WTC11 (cell line): Measurements from ENCODE around the gene SLC38A1. TPM values are rescaled to one million over a fixed set of nuclear protein-coding genes. Genes with fewer than 3 reads are reported as not detected.

Source experiments
- ATAC-seq: fragments of 200-7000 bp; cut with Tn5 transposase; 2 replicates; pipeline ENCODE4 v1.10.0; 2021; ENCODE audit warnings: mild to moderate bottlenecking, moderate library complexity
- CTCF ChIA-PET: fragments of 300-600 bp; sonication (Branson Sonifier 250); formaldehyde crosslinking; loops from one replicate; lab custom pipeline; 2021; ENCODE audit warnings: antibody characterized with exemption; lab: Charles Lee
- POLR2A ChIA-PET: fragments of 350-600 bp; sonication (Branson Sonifier 250); formaldehyde crosslinking; loops from one replicate; lab custom pipeline; 2021; ENCODE audit warnings: antibody characterized with exemption; lab: Charles Lee
- DNase-seq: peaks from one replicate; pipeline ENCODE4 v3.0.0; 2021; ENCODE audit warnings: low spot score
- H3K27ac Mint-ChIP-seq: 2 replicates; pipeline ENCODE4 v1.8.0; 2021; ENCODE audit warnings: mixed read lengths
- H3K27me3 Mint-ChIP-seq: 2 replicates; pipeline ENCODE4 v1.8.0; 2021; ENCODE audit warnings: low read depth, mild to moderate bottlenecking, moderate library complexity, mixed read lengths
- H3K36me3 Mint-ChIP-seq: 2 replicates; pipeline ENCODE4 v1.8.0; 2021; ENCODE audit warnings: mixed read lengths
- H3K4me1 Mint-ChIP-seq: 2 replicates; pipeline ENCODE4 v1.8.0; 2022; ENCODE audit warnings: mixed read lengths
- H3K4me3 Mint-ChIP-seq: 2 replicates; pipeline ENCODE4 v1.8.0; 2021; ENCODE audit warnings: mild to moderate bottlenecking, moderate library complexity, mixed read lengths
- H3K9me3 Mint-ChIP-seq: 2 replicates; pipeline ENCODE4 v1.8.0; 2021; ENCODE audit warnings: mixed read lengths
- CREB1 ChIP-seq: sonication (generic); formaldehyde crosslinking; IDR thresholded peaks from 2 replicates; pipeline ENCODE4 v1.8.0; 2023; ENCODE audit warnings: mild to moderate bottlenecking, missing genetic modification reagents
- FOXJ3 ChIP-seq: sonication (generic); formaldehyde crosslinking; IDR thresholded peaks from 2 replicates; pipeline ENCODE4 v1.9.0; 2021; ENCODE audit warnings: missing genetic modification reagents, mild to moderate bottlenecking, borderline replicate concordance
- FOXK1 ChIP-seq: sonication (generic); formaldehyde crosslinking; IDR thresholded peaks from 2 replicates; pipeline ENCODE4 v1.8.0; 2022; ENCODE audit warnings: mild to moderate bottlenecking, moderate library complexity, missing genetic modification reagents
- GABPB1 ChIP-seq: sonication (generic); formaldehyde crosslinking; IDR thresholded peaks from 2 replicates; pipeline ENCODE4 v1.8.1; 2023; ENCODE audit warnings: mild to moderate bottlenecking, missing genetic modification reagents
- JAZF1 ChIP-seq: fragments of 250-450 bp; sonication (Bioruptor Pico); IDR thresholded peaks from 2 replicates; pipeline ENCODE4 v1.9.0; 2021; ENCODE audit warnings: moderate library complexity, mild to moderate bottlenecking, inconsistent platforms
- NFE2L1 ChIP-seq: sonication (generic); formaldehyde crosslinking; IDR thresholded peaks from 2 replicates; pipeline ENCODE4 v1.8.1; 2023; ENCODE audit warnings: missing genetic modification reagents
- RELA ChIP-seq: sonication (generic); formaldehyde crosslinking; IDR thresholded peaks from 2 replicates; pipeline ENCODE4 v1.8.1; 2022; ENCODE audit warnings: missing genetic modification reagents, mild to moderate bottlenecking, borderline replicate concordance
- SMAD3 ChIP-seq: sonication (generic); formaldehyde crosslinking; IDR thresholded peaks from 2 replicates; pipeline ENCODE4 v1.8.0; 2022; ENCODE audit warnings: missing genetic modification reagents, mild to moderate bottlenecking, borderline replicate concordance
- SP1 ChIP-seq: sonication (generic); formaldehyde crosslinking; conservative IDR thresholded peaks from 2 replicates; pipeline ENCODE4 v1.8.1; 2022; ENCODE audit warnings: missing genetic modification reagents
- ZNF317 ChIP-seq: sonication (generic); formaldehyde crosslinking; IDR thresholded peaks from 2 replicates; pipeline ENCODE4 v1.8.1; 2023; ENCODE audit warnings: low read depth, mild to moderate bottlenecking, moderate library complexity, missing genetic modification reagents, borderline replicate concordance
- ZNF416 ChIP-seq: fragments of 250-450 bp; sonication (Bioruptor Pico); IDR thresholded peaks from 2 replicates; pipeline ENCODE4 v1.9.0; 2021; ENCODE audit warnings: mild to moderate bottlenecking, inconsistent platforms
- total RNA-seq: library from RNA; stranded (reverse); gene quantifications from 3 replicates; pipeline ENCODE4 v1.2.3, GENCODE V29; 2021
- TF ChIP-seq, protein P1 (sequence below): sonication (generic); formaldehyde crosslinking; IDR thresholded peaks from 2 replicates; pipeline ENCODE4 v1.8.1; 2023; ENCODE audit warnings: mild to moderate bottlenecking, missing genetic modification reagents
- TF ChIP-seq, protein P2 (sequence below): sonication (generic); formaldehyde crosslinking; IDR thresholded peaks from 2 replicates; pipeline ENCODE4 v1.8.1; 2022; ENCODE audit warnings: mild to moderate bottlenecking, missing genetic modification reagents, moderate library complexity, borderline replicate concordance
- TF ChIP-seq, protein P3 (sequence below): fragments of 250-450 bp; sonication (Bioruptor Pico); IDR thresholded peaks from 2 replicates; pipeline ENCODE4 v1.8.0; 2021; ENCODE audit warnings: mild to moderate bottlenecking
- TF ChIP-seq, protein P4 (sequence below): sonication (generic); formaldehyde crosslinking; IDR thresholded peaks from 2 replicates; pipeline ENCODE4 v1.8.0; 2022; ENCODE audit warnings: mild to moderate bottlenecking, missing genetic modification reagents
- TF ChIP-seq, protein P5 (sequence below): fragments of 250-450 bp; sonication (Bioruptor Pico); IDR thresholded peaks from 2 replicates; pipeline ENCODE4 v1.9.0; 2021; ENCODE audit warnings: mild to moderate bottlenecking, borderline replicate concordance
- TF ChIP-seq, protein P6 (sequence below): sonication (generic); formaldehyde crosslinking; IDR thresholded peaks from 2 replicates; pipeline ENCODE4 v1.8.1; 2022; ENCODE audit warnings: mild to moderate bottlenecking, moderate library complexity, missing genetic modification reagents

Gene SLC38A1
- total RNA-seq, 1 experiment from 2014 or later: 179 TPM

DNA sequence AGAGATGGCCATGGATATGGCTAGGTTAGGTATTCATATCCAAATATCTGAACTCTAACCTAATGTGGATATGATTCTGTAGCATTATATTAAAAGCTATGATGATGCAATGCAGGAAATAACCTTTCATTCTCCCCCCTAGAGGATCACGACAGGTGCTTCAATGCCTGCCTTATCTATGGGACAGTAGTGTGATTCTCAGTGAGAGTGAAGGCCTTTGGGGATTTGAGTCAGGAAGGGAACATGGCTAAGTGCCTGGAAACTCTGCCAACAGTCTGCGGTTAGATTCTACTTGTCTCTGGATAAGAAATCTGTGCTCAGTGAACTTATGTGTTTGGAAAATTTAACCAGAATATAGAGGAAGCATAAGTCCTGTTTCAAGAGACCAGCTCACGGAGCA lies 81.8 kb downstream of the SLC38A1 start:
- ATAC-seq (no peak), DNase-seq (no peak)
- ChIA-PET CTCF (no interaction called here), POLR2A (no interaction called here)
- peaks cover 59% of the 10 kb centered on the region for H3K36me3 Mint-ChIP-seq
- no peak overlapping the region for H3K4me3 Mint-ChIP-seq
- peaks cover 14% of the 10 kb centered on the region for H3K4me1 Mint-ChIP-seq
- peaks cover 6% of the 10 kb centered on the region for H3K27me3 Mint-ChIP-seq
- no peak overlapping the region for H3K27ac Mint-ChIP-seq
- TF ChIP-seq FOXJ3: no peak
- no peak for TF ChIP-seq SMAD3 (CRISPR knock-in tag)
- TF ChIP-seq, protein P1, sequence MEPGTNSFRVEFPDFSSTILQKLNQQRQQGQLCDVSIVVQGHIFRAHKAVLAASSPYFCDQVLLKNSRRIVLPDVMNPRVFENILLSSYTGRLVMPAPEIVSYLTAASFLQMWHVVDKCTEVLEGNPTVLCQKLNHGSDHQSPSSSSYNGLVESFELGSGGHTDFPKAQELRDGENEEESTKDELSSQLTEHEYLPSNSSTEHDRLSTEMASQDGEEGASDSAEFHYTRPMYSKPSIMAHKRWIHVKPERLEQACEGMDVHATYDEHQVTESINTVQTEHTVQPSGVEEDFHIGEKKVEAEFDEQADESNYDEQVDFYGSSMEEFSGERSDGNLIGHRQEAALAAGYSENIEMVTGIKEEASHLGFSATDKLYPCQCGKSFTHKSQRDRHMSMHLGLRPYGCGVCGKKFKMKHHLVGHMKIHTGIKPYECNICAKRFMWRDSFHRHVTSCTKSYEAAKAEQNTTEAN: no peak
- no peak for TF ChIP-seq ZNF416 (CRISPR knock-in tag)
- no peak for TF ChIP-seq FOXK1 (CRISPR knock-in tag)
- TF ChIP-seq, protein P2, sequence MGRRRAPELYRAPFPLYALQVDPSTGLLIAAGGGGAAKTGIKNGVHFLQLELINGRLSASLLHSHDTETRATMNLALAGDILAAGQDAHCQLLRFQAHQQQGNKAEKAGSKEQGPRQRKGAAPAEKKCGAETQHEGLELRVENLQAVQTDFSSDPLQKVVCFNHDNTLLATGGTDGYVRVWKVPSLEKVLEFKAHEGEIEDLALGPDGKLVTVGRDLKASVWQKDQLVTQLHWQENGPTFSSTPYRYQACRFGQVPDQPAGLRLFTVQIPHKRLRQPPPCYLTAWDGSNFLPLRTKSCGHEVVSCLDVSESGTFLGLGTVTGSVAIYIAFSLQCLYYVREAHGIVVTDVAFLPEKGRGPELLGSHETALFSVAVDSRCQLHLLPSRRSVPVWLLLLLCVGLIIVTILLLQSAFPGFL (CRISPR knock-in tag): no peak
- TF ChIP-seq, protein P3, sequence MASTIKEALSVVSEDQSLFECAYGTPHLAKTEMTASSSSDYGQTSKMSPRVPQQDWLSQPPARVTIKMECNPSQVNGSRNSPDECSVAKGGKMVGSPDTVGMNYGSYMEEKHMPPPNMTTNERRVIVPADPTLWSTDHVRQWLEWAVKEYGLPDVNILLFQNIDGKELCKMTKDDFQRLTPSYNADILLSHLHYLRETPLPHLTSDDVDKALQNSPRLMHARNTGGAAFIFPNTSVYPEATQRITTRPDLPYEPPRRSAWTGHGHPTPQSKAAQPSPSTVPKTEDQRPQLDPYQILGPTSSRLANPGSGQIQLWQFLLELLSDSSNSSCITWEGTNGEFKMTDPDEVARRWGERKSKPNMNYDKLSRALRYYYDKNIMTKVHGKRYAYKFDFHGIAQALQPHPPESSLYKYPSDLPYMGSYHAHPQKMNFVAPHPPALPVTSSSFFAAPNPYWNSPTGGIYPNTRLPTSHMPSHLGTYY (CRISPR knock-in tag): no peak
- peaks cover 21% of the 10 kb centered on the region for H3K9me3 Mint-ChIP-seq

DNA sequence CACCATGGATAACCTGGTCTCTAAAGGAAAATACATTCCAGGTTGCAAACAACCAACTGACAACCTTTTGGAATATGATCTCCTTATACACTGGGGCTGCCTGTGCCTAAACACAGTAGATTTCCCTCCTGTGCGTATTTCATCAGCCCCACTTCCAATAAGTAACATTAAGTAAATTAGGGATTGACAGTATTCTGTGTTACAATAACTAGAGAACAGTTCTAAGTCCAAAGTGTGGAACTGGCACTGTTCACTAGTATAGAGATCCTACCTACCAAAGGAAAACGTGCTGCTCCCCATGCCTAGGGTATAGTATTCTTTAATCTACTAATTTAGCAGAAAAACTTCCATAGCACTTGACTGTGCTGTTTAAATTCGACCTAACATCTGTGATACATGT lies 82.8 kb downstream of the SLC38A1 start:
- Mint-ChIP-seq H3K27ac (no peak overlapping the region), H3K4me1 (peaks cover 14% of the 10 kb centered on the region), H3K27me3 (no peaks in the 10 kb centered on the region), H3K9me3 (peaks cover 12% of the 10 kb centered on the region), H3K36me3 (peaks cover 49% of the 10 kb centered on the region), H3K4me3 (no peak overlapping the region)
- no peak for ATAC-seq
- no peak for TF ChIP-seq JAZF1 (CRISPR knock-in tag)
- TF ChIP-seq, protein P4, sequence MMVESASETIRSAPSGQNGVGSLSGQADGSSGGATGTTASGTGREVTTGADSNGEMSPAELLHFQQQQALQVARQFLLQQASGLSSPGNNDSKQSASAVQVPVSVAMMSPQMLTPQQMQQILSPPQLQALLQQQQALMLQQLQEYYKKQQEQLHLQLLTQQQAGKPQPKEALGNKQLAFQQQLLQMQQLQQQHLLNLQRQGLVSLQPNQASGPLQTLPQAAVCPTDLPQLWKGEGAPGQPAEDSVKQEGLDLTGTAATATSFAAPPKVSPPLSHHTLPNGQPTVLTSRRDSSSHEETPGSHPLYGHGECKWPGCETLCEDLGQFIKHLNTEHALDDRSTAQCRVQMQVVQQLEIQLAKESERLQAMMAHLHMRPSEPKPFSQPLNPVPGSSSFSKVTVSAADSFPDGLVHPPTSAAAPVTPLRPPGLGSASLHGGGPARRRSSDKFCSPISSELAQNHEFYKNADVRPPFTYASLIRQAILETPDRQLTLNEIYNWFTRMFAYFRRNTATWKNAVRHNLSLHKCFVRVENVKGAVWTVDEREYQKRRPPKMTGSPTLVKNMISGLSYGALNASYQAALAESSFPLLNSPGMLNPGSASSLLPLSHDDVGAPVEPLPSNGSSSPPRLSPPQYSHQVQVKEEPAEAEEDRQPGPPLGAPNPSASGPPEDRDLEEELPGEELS (CRISPR knock-in tag): no peak
- no peak for TF ChIP-seq RELA (CRISPR knock-in tag)
- TF ChIP-seq CREB1 (CRISPR knock-in tag): no peak
- TF ChIP-seq, protein P5, sequence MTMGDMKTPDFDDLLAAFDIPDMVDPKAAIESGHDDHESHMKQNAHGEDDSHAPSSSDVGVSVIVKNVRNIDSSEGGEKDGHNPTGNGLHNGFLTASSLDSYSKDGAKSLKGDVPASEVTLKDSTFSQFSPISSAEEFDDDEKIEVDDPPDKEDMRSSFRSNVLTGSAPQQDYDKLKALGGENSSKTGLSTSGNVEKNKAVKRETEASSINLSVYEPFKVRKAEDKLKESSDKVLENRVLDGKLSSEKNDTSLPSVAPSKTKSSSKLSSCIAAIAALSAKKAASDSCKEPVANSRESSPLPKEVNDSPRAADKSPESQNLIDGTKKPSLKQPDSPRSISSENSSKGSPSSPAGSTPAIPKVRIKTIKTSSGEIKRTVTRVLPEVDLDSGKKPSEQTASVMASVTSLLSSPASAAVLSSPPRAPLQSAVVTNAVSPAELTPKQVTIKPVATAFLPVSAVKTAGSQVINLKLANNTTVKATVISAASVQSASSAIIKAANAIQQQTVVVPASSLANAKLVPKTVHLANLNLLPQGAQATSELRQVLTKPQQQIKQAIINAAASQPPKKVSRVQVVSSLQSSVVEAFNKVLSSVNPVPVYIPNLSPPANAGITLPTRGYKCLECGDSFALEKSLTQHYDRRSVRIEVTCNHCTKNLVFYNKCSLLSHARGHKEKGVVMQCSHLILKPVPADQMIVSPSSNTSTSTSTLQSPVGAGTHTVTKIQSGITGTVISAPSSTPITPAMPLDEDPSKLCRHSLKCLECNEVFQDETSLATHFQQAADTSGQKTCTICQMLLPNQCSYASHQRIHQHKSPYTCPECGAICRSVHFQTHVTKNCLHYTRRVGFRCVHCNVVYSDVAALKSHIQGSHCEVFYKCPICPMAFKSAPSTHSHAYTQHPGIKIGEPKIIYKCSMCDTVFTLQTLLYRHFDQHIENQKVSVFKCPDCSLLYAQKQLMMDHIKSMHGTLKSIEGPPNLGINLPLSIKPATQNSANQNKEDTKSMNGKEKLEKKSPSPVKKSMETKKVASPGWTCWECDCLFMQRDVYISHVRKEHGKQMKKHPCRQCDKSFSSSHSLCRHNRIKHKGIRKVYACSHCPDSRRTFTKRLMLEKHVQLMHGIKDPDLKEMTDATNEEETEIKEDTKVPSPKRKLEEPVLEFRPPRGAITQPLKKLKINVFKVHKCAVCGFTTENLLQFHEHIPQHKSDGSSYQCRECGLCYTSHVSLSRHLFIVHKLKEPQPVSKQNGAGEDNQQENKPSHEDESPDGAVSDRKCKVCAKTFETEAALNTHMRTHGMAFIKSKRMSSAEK (CRISPR knock-in tag): no peak
- TF ChIP-seq, protein P3 (CRISPR knock-in tag): no peak
- TF ChIP-seq GABPB1: no peak
- no peak for TF ChIP-seq SP1 (CRISPR knock-in tag)
- no peak for TF ChIP-seq ZNF317 (CRISPR knock-in tag)
- TF ChIP-seq, protein P6, sequence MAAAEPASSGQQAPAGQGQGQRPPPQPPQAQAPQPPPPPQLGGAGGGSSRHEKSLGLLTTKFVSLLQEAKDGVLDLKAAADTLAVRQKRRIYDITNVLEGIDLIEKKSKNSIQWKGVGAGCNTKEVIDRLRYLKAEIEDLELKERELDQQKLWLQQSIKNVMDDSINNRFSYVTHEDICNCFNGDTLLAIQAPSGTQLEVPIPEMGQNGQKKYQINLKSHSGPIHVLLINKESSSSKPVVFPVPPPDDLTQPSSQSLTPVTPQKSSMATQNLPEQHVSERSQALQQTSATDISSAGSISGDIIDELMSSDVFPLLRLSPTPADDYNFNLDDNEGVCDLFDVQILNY (CRISPR knock-in tag): no peak
- no peak for TF ChIP-seq NFE2L1 (CRISPR knock-in tag)
- ChIA-PET POLR2A (interaction anchor here (0.6 kb wide), 1 partner anchor 48 kb away, joined by 11 read pairs; no protein-coding TSS in a partner anchor), CTCF (no interaction called here)
- DNase-seq: no peak
